ENCODE measurements around the gene PXT1.
A peak's percentile ranks its signal among the peaks of the same experiment; 100 is the strongest.
"Not testable (repeated sequence)": the region's sequence is repeated elsewhere in the genome, so short reads cannot be mapped to it uniquely, and the experiment has no call there.

The PXT1 gene

GRCh38 chr6:36370638-36371037 lies 72.0 kb downstream of the PXT1 start:
- no peak for TF ChIP-seq CTCF (IDR thresholded peaks at IDR 0.05; ENCODE audit: insufficient read depth, missing control alignments)
- no peak for FAIRE-seq
- no peak for DNase-seq (ENCODE audit: insufficient read length, low spot score)

GRCh38 chr6:36368921-36369865 lies 73.5 kb downstream of the PXT1 start:
- DNase-seq (ENCODE audit: insufficient read length, low spot score) (no peak), FAIRE-seq (no peak)

GRCh38 chr6:36368421-36368820 lies 74.2 kb downstream of the PXT1 start:
- no peak for DNase-seq (ENCODE audit: insufficient read length, low spot score)
- no peak for FAIRE-seq
- TF ChIP-seq CTCF (IDR thresholded peaks at IDR 0.05; ENCODE audit: insufficient read depth, missing control alignments) = no peak

More at GRCh38 chr6:36368921-36369865, 73.5 kb downstream of the PXT1 start:
- peak; percentile 14 for TF ChIP-seq CTCF (IDR thresholded peaks at IDR 0.05; ENCODE audit: insufficient read depth, missing control alignments)

- TF ChIP-seq CTCF (IDR thresholded peaks at IDR 0.05; ENCODE audit: insufficient read depth, missing control alignments) = no peak
- no peak for FAIRE-seq
- no peak for DNase-seq (ENCODE audit: insufficient read length, low spot score)
Observed at GRCh38 chr6:36367743-36368142, 74.9 kb downstream of the PXT1 start.

GRCh38 chr6:36364669-36365479 lies 77.8 kb downstream of the PXT1 start:
- FAIRE-seq (no peak), DNase-seq (ENCODE audit: insufficient read length, low spot score) (no peak)

GRCh38 chr6:36364061-36364635 lies 78.5 kb downstream of the PXT1 start:
- not testable (repeated sequence) for FAIRE-seq; DNase-seq (ENCODE audit: insufficient read length, low spot score)

More at GRCh38 chr6:36364669-36365479, 77.8 kb downstream of the PXT1 start:
- TF ChIP-seq CTCF (IDR thresholded peaks at IDR 0.05; ENCODE audit: insufficient read depth, missing control alignments) = no peak

- FAIRE-seq; DNase-seq (ENCODE audit: insufficient read length, low spot score): not testable (repeated sequence)
Observed at GRCh38 chr6:36363371-36363752, 79.3 kb downstream of the PXT1 start.
